HEK293 (cell line): ENCODE measurements around the gene SLC49A3.

Experiments
- BCL11A ChIP-seq: fragments of 450-650 bp; formaldehyde crosslinking; IDR thresholded peaks from 2 replicates; pipeline ENCODE4 v1.5.1; 2016; ENCODE audit warnings: low read depth, missing biosample characterization, missing genetic modification characterization
- CTCF ChIP-seq: fragments of 450-650 bp; formaldehyde crosslinking; IDR thresholded peaks from 2 replicates; pipeline ENCODE4 v1.5.1; 2016; ENCODE audit warnings: missing biosample characterization, missing genetic modification characterization
- FEZF1 ChIP-seq: fragments of 450-650 bp; formaldehyde crosslinking; IDR thresholded peaks from 2 replicates; pipeline ENCODE4 v1.5.1; 2016; ENCODE audit warnings: missing biosample characterization, missing genetic modification characterization
- TSHZ1 ChIP-seq: fragments of 450-650 bp; formaldehyde crosslinking; IDR thresholded peaks from 2 replicates; pipeline ENCODE4 v1.5.1; 2016; ENCODE audit warnings: missing biosample characterization, missing genetic modification characterization, borderline replicate concordance
- YY1 ChIP-seq: fragments of 450-650 bp; formaldehyde crosslinking; IDR thresholded peaks from 2 replicates; pipeline ENCODE4 v1.5.1; 2018; ENCODE audit warnings: missing biosample characterization, missing genetic modification characterization
- ZNF140 ChIP-seq: fragments of 450-650 bp; formaldehyde crosslinking; IDR thresholded peaks from 2 replicates; pipeline ENCODE4 v1.5.1; 2016; ENCODE audit warnings: missing biosample characterization, missing genetic modification characterization
- ZNF146 ChIP-seq: fragments of 450-650 bp; formaldehyde crosslinking; IDR thresholded peaks from 2 replicates; pipeline ENCODE4 v1.5.1; 2016; ENCODE audit warnings: missing biosample characterization, missing genetic modification characterization
- ZNF654 ChIP-seq: fragments of 450-650 bp; formaldehyde crosslinking; IDR thresholded peaks from 2 replicates; pipeline ENCODE4 v1.5.1; 2016; ENCODE audit warnings: low read depth, missing biosample characterization, missing genetic modification characterization
- ZNF670 ChIP-seq: fragments of 450-650 bp; formaldehyde crosslinking; IDR thresholded peaks from 2 replicates; pipeline ENCODE4 v1.5.1; 2016; ENCODE audit warnings: missing biosample characterization, missing genetic modification characterization, low read depth
- ZNF777 ChIP-seq: fragments of 450-650 bp; formaldehyde crosslinking; IDR thresholded peaks from 2 replicates; pipeline ENCODE4 v1.5.1; 2017; ENCODE audit warnings: missing biosample characterization, missing genetic modification characterization, borderline replicate concordance
- ZXDB ChIP-seq: fragments of 450-650 bp; formaldehyde crosslinking; IDR thresholded peaks from 2 replicates; pipeline ENCODE4 v1.5.1; 2016; ENCODE audit warnings: missing biosample characterization, missing genetic modification characterization

- TF ChIP-seq ZXDB (no peak), ZNF670 (tag by site-specific recombination) (no peak), ZNF140 (tag by site-specific recombination) (no peak), CTCF (tag by site-specific recombination) (no peak), YY1 (tag by site-specific recombination) (no peak), ZNF654 (tag by site-specific recombination) (no peak), BCL11A (no peak), ZNF146 (tag by site-specific recombination) (no peak), FEZF1 (tag by site-specific recombination) (no peak), TSHZ1 (tag by site-specific recombination) (no peak), ZNF777 (tag by site-specific recombination) (no peak)
These were observed 44.1 kb upstream of the SLC49A3 start for GRCh38 chr4:732911-733630.
